ENCODE measurements around the gene DTNBP1. TPM values are rescaled to one million over a fixed set of nuclear protein-coding genes. Genes with fewer than 3 reads are reported as not detected.

Gene DTNBP1
- total and polyA plus RNA-seq, 2 of the 13 experiments (the other 11 are each of a cell fraction or from before 2014, with no cell fraction given): 6.6 to 19.1 TPM

GRCh38 chr6:15662326-15663129 lies at the start of gene DTNBP1 (continued):
- TF ChIP-seq ARID4A (CRISPR knock-in tag; IDR thresholded peaks at IDR 0.05; ENCODE audit: borderline replicate concordance) (peak; percentile 86), PCBP2 (optimal IDR thresholded peaks at IDR 0.05; ENCODE audit: low read depth, low read length, poor library complexity, severe bottlenecking) (no peak), NRL (CRISPR knock-in tag; IDR thresholded peaks at IDR 0.05; ENCODE audit: borderline replicate concordance) (no peak; the same call in none of the 2 replicates), SRF (IDR thresholded peaks at IDR 0.05; ENCODE audit: low read depth, low read length) (no peak), FOXJ3 (CRISPR knock-in tag; IDR thresholded peaks at IDR 0.05; ENCODE audit: borderline replicate concordance) (no peak), ZNF24 (IDR thresholded peaks at IDR 0.05) (no peak), ZNF251 (CRISPR knock-in tag; IDR thresholded peaks at IDR 0.05) (no peak), ZZZ3 (CRISPR knock-in tag; IDR thresholded peaks at IDR 0.05; ENCODE audit: borderline replicate concordance) (peak; percentile 87; the same call in 1 of the 2 replicates), ZNF607 (CRISPR knock-in tag; IDR thresholded peaks at IDR 0.05; ENCODE audit: borderline replicate concordance) (no peak), NFIB (CRISPR knock-in tag; IDR thresholded peaks at IDR 0.05; ENCODE audit: borderline replicate concordance) (peak; percentile 83; the same call in 1 of the 2 replicates), HOXA3 (CRISPR knock-in tag; IDR thresholded peaks at IDR 0.05) (peak; percentile 83), TSC22D2 (CRISPR knock-in tag; IDR thresholded peaks at IDR 0.05; ENCODE audit: borderline replicate concordance) (no peak; the same call in 1 of the 2 replicates), ZNF7 (CRISPR knock-in tag; IDR thresholded peaks at IDR 0.05) (no peak), TP53 (CRISPR knock-in tag; conservative IDR thresholded peaks at IDR 0.05) (no peak), ZBTB2 (CRISPR knock-in tag; IDR thresholded peaks at IDR 0.05; ENCODE audit: low read depth) (peak; percentile 80), SP2 (CRISPR knock-in tag; IDR thresholded peaks at IDR 0.05) (peak; percentile 61), ZSCAN25 (CRISPR knock-in tag; IDR thresholded peaks at IDR 0.05) (no peak; the same call in 1 of the 2 replicates), TFAP4 (IDR thresholded peaks at IDR 0.05; ENCODE audit: borderline replicate concordance, low read depth) (peak; percentile 91; the same call in 1 of the 2 replicates), ZNF652 (CRISPR knock-in tag; IDR thresholded peaks at IDR 0.05; ENCODE audit: borderline replicate concordance, low read depth) (no peak), ETV6 (CRISPR knock-in tag; conservative IDR thresholded peaks at IDR 0.05) (peak; percentile 93), ZNF792 (CRISPR knock-in tag; IDR thresholded peaks at IDR 0.05) (peak; percentile 23; the same call in 1 of the 2 replicates), ZNF775 (CRISPR knock-in tag; IDR thresholded peaks at IDR 0.05; ENCODE audit: borderline replicate concordance) (peak; percentile 60; the same call in 1 of the 2 replicates)

Measured in HepG2 (cell line).